Osteocyte (in vitro differentiated cells): ENCODE measurements around the gene SCN2A. TPM values are rescaled to one million over a fixed set of nuclear protein-coding genes. Genes with fewer than 3 reads are reported as not detected.
"Not testable (repeated sequence)": the region's sequence is repeated elsewhere in the genome, so short reads cannot be mapped to it uniquely, and the experiment has no call there.

ENCODE experiments used
- DNase-seq: peaks from one replicate; pipeline ENCODE4 v3.0.0; 2021; ENCODE audit warnings: mixed read lengths; ENCODE audit not compliant: unreplicated experiment; ENCODE audit errors: extremely low spot score
- H3K27ac Mint-ChIP-seq: one replicate; pipeline ENCODE4 v1.8.0; 2021; ENCODE audit warnings: mild to moderate bottlenecking, mixed read lengths; ENCODE audit not compliant: unreplicated experiment
- H3K27me3 Mint-ChIP-seq: one replicate; pipeline ENCODE4 v1.8.0; 2021; ENCODE audit warnings: mixed read lengths; ENCODE audit not compliant: unreplicated experiment
- H3K36me3 Mint-ChIP-seq: one replicate; pipeline ENCODE4 v1.8.0; 2021; ENCODE audit warnings: mixed read lengths; ENCODE audit not compliant: unreplicated experiment
- H3K4me1 Mint-ChIP-seq: one replicate; pipeline ENCODE4 v1.8.0; 2021; ENCODE audit warnings: mixed read lengths; ENCODE audit not compliant: unreplicated experiment
- H3K4me3 Mint-ChIP-seq: one replicate; pipeline ENCODE4 v1.8.0; 2021; ENCODE audit warnings: mild to moderate bottlenecking, moderate library complexity, mixed read lengths; ENCODE audit not compliant: unreplicated experiment
- H3K9me3 Mint-ChIP-seq: one replicate; pipeline ENCODE4 v1.8.0; 2021; ENCODE audit warnings: mixed read lengths; ENCODE audit not compliant: unreplicated experiment
- total RNA-seq: library from RNA; stranded (reverse); gene quantifications from 2 replicates; pipeline ENCODE4 v1.2.1, GENCODE V29; 2021
- TF ChIP-seq, protein P1 (sequence below): fragments of 200-600 bp; sonication (generic); IDR thresholded peaks from 2 replicates; pipeline ENCODE4 v1.5.0; 2021; ENCODE audit warnings: antibody characterized with exemption, mild to moderate bottlenecking, moderate library complexity

Gene SCN2A
- total RNA-seq, 1 donor from 2014 or later, result 0.24 TPM

DNA sequence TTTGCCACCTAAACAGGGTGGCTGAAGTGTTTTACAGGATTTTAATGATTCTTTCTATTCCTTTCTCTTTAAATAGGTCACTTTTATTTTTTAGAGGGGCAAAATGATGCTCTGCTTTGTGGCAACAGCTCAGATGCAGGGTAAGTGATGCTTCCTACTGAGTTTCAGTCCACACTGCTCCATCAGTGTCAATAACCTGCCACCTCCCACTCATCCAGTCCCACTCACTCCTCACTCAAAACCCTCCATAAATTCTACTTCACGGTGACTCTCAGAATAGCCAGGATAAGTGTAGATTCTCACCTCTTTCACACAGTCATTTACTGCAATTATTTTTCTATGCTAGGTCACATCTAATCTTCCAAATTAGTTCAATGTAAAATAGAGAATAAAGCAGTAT lies 72.7 kb downstream of the SCN2A start:
- Mint-ChIP-seq H3K9me3 (no peaks in the 10 kb centered on the region), H3K27ac (no peak overlapping the region), H3K4me1 (no peaks in the 10 kb centered on the region), H3K36me3 (no peaks in the 10 kb centered on the region), H3K4me3 (no peak overlapping the region), H3K27me3 (peaks cover 5% of the 10 kb centered on the region)
- no peak for DNase-seq
- TF ChIP-seq, protein P1, sequence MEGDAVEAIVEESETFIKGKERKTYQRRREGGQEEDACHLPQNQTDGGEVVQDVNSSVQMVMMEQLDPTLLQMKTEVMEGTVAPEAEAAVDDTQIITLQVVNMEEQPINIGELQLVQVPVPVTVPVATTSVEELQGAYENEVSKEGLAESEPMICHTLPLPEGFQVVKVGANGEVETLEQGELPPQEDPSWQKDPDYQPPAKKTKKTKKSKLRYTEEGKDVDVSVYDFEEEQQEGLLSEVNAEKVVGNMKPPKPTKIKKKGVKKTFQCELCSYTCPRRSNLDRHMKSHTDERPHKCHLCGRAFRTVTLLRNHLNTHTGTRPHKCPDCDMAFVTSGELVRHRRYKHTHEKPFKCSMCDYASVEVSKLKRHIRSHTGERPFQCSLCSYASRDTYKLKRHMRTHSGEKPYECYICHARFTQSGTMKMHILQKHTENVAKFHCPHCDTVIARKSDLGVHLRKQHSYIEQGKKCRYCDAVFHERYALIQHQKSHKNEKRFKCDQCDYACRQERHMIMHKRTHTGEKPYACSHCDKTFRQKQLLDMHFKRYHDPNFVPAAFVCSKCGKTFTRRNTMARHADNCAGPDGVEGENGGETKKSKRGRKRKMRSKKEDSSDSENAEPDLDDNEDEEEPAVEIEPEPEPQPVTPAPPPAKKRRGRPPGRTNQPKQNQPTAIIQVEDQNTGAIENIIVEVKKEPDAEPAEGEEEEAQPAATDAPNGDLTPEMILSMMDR, result no peak

DNA sequence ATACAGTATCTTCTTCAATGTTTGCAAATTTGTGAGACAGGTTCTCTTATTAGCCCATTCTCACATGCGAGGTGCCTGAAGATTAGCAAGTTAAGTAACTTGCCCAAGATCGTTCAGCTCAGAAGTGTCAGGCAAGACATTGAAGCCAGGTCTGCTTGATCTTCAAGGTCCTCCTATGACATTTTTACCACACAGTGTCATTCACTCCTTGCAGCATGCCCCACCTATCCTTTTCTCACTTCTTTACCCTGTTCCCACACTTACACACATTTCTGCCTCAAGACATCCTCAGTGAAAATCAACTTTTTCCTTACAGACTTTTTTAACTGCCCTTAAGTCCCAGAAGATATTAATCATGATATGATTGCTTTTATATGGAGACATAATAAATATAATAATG lies 73.8 kb downstream of the SCN2A start:
- no peak for DNase-seq
- TF ChIP-seq, protein P1, result no peak
- Mint-ChIP-seq H3K9me3 (no peaks in the 10 kb centered on the region), H3K4me3 (no peak overlapping the region), H3K4me1 (no peaks in the 10 kb centered on the region), H3K27me3 (peaks cover 3% of the 10 kb centered on the region), H3K27ac (no peak overlapping the region), H3K36me3 (no peaks in the 10 kb centered on the region)

DNA sequence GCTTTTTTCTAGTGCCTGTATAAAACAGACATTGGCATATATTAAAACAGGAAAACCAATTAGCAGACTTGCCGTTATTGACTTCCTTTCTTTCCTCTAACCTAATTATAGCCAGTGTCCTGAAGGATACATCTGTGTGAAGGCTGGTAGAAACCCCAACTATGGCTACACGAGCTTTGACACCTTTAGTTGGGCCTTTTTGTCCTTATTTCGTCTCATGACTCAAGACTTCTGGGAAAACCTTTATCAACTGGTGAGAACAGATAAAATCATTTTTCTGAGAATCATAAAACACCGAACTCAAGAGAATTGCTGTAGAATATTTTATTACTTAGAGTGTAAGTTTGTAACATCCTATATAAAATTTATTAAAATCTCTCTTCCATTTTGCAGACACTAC lies 74.3 kb downstream of the SCN2A start:
- H3K4me3 Mint-ChIP-seq, result no peak overlapping the region
- H3K4me1 Mint-ChIP-seq, result no peaks in the 10 kb centered on the region
- no peak overlapping the region for H3K27ac Mint-ChIP-seq
- DNase-seq, result no peak
- no peaks in the 10 kb centered on the region for H3K36me3 Mint-ChIP-seq
- TF ChIP-seq, protein P1, result no peak
- H3K9me3 Mint-ChIP-seq, result no peaks in the 10 kb centered on the region
- H3K27me3 Mint-ChIP-seq, result peaks cover 4% of the 10 kb centered on the region

DNA sequence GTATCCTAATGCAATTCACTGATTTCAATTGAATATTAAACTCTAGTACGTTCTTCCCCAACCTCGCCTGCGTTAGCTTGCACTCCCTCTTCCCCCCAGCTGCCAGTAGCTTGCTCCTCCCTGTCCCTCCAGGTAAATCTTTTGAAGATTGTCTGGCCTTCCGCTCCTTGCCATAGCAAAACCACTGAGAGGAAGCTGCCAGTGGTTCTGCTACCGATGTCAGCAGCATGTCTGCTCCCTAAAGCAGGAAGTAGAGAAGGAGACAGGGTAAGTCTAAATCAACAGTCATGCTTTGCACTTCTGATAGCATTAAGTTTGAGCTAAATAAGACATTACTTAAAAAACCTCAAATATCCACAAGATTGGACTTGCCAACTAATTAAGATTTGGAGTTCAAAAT lies 89.1 kb downstream of the SCN2A start:
- Mint-ChIP-seq H3K4me3 (no peak overlapping the region), H3K36me3 (no peaks in the 10 kb centered on the region), H3K9me3 (no peaks in the 10 kb centered on the region), H3K4me1 (no peaks in the 10 kb centered on the region), H3K27ac (no peak overlapping the region), H3K27me3 (peaks cover 14% of the 10 kb centered on the region)
- DNase-seq, result no peak
- TF ChIP-seq, protein P1, result no peak

DNA sequence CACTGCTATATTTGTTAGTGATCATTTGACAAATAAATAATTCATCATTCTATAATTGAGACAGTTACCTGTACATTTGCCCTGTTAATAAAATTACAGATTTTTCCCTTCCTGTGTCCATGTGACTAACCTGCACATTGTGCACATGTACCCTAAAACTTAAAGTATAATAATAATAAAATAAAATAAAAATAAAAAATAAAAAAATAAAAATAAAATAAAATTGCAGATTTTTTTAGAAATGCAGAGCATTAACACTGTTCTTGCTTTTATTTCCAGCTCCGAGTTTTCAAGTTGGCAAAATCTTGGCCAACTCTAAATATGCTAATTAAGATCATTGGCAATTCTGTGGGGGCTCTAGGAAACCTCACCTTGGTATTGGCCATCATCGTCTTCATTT lies 105.1 kb downstream of the SCN2A start:
- H3K27me3 Mint-ChIP-seq, result peaks cover 13% of the 10 kb centered on the region
- H3K4me3 Mint-ChIP-seq, DNase-seq, H3K27ac Mint-ChIP-seq, H3K4me1 Mint-ChIP-seq, H3K9me3 Mint-ChIP-seq, H3K36me3 Mint-ChIP-seq: not testable (repeated sequence)

DNA sequence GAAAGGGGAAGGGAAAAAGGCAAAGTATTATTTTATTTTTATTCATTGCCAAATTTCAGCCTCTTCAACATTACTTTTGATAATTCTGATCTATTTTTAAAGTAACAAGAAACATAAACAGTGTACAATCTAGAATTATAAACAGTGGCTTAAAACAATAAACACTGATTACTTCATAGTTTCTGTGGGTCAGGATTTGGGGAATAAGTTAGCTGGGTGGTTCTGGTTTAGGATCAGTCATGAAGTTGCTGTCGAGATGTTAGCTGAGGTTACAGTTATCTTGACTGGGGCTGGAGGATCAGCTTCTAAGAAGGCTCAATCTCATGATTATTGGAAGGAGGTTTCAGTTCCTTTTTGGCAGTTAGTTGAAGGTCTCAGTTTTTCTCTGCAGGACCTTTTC lies 109.2 kb downstream of the SCN2A start:
- Mint-ChIP-seq H3K4me1 (no peaks in the 10 kb centered on the region), H3K4me3 (no peak overlapping the region), H3K27ac (no peak overlapping the region), H3K36me3 (no peaks in the 10 kb centered on the region), H3K9me3 (no peaks in the 10 kb centered on the region), H3K27me3 (peaks cover 7% of the 10 kb centered on the region)
- DNase-seq, result no peak
- TF ChIP-seq, protein P1, result no peak
